Measurements from ENCODE around the gene KRT7.

- TF ChIP-seq CTCF (IDR thresholded peaks at IDR 0.05; ENCODE audit: low read depth, low read length, poor library complexity, severe bottlenecking), result no peak
- TF ChIP-seq EZH2phosphoT487 (IDR thresholded peaks at IDR 0.05; ENCODE audit: borderline replicate concordance, low read length), result no peak
Observed at GRCh38 chr12:52255926-52256583, 23.0 kb downstream of the KRT7 start.
